Hepatocyte (in vitro differentiated cells): Measurements from ENCODE around the gene DGKD.

Experiments
- CTCF ChIP-seq: fragments of 200-600 bp; sonication (generic); IDR thresholded peaks from 2 replicates; pipeline ENCODE4 v1.5.1; 2016; ENCODE audit warnings: antibody characterized with exemption, mild to moderate bottlenecking; ENCODE audit not compliant: poor library complexity
- EZH2 ChIP-seq: fragments of 200-600 bp; sonication (generic); IDR thresholded peaks from 2 replicates; pipeline ENCODE4 v1.6.1; 2016; ENCODE audit warnings: antibody characterized with exemption, mild to moderate bottlenecking, borderline replicate concordance

GRCh38 chr2:233358335-233358734, 4.0 kb downstream of the DGKD start:
- no peak for TF ChIP-seq EZH2
- no peak for TF ChIP-seq CTCF
